ENCODE results near the gene IQUB.
"Not testable (repeated sequence)": the region's sequence is repeated elsewhere in the genome, so short reads cannot be mapped to it uniquely, and the experiment has no call there.

Gene IQUB

DNA sequence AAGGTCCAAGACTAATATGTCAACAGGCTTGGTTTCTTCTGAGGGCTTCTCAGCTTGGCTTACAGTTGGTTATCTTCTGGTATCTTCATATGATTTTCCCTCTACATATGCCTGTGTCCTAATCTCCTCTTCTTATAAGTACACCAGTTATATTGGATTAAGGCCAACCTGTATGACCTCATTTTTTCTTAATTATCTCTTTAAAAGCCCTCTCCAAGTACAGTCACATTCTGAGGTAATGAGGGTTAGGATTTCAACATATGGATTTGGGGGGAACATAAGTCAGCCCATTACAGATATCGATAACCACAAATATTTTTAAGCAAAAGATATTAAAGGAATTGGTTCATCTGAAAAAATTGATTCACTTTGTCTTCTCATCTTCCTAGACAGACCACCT, 49.2 kb downstream of the IQUB start:
- DNase-seq = no peak

DNA sequence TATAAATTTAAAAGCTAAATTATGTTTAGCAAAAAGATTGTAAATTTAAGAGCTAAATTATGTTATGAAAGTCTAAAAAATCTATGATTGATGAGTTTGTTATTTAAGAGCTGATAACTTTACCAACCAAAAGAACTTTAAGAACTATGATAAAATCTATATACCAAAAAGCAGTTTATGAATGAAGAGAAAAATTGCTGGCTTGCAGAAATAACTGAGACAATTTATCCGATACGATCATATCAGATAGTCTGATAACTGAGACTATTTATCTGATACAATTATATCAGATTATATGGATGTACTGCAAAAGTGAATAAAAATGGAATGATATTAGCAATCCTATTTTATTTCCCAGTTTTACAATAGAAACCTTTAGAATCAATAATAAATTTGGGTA, 50.2 kb downstream of the IQUB start:
- no peak for DNase-seq

DNA sequence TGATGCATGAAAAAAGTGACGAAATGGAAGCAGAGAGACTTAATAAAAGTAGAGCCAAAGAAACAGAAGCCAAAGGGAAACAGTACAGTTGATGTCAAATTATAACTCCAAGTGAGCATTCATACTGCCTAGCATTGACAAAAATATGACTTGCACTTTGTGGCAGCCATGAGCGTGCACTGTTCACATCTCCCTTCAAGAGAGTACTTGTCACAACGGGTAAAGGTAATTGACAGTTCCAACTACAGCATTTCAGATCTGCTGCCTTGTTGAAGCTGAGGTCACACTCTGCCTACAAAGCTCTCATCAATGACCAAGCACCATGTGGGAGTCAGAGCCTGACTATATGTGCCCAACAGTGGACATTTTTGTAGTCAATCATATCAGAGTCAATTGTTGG, 54.3 kb downstream of the IQUB start:
- no peak for DNase-seq

DNA sequence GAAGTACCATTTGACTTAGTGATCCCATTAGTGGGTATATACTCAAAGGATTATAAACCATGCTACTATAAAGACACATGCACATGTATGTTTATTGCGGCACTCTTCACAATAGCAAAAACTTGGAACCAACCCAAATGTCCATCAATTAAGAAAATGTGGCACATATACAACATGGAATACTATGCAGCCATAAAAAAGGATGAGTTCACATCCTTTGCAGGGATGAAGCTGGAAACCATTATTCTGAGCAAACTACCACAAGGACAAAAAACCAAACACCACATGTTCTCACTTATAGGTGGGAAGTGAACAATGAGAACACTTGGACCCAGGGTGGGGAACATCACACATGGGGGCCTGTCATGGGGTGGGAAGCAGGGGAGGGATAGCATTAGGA, 56.3 kb downstream of the IQUB start:
- DNase-seq = not testable (repeated sequence)

DNA sequence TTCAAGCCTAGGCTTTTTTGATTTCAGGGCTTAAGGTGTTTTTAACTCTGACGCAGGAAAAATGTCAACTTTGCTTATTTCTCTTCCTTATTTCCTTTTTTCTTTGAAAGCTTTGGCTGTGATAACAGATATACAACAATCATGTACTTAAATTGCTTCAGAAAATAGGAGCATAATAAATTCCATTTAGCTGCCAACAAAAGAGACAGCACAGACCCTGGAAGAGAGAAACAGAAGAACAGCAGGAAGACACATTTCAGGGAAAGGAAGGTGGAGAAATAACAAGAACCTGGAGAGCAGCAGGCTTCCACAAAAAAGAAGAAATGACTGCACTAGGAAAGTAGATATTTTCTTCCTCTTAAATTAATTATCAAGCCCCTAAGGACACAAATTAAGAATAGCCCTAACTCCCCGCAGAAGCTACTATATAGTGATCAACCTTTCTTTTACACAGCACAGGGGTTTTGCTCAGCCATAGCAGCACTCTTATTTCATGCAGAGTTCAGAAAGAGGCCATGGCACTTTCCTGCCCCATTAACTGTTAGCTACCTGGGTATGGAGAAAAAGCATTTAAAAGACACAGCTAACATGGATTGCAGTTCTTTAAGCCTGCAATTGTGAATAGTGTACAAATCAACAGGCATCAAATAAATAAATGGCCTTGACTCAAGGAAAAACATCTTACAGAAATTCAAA, 61.5 kb downstream of the IQUB start:
- no peak for DNase-seq

DNA sequence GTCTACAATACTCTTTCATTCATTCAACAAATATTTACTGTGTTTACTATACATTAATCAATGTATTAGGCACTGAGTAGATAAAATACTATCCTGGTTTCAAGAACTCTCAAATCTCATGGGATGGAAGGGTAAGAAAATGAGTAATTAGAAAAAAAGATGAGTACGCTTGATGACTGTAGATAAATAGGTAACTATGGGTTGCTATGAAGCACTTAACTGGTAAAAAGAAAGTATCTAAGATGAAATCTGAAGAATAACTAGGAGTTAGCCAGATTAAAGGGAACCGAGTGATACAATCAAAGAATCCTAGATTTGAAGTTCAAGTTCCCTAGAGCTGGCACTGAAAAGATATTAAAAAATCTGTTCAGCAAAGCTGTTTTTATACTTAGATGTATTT, 62.1 kb downstream of the IQUB start:
- DNase-seq = no peak

DNA sequence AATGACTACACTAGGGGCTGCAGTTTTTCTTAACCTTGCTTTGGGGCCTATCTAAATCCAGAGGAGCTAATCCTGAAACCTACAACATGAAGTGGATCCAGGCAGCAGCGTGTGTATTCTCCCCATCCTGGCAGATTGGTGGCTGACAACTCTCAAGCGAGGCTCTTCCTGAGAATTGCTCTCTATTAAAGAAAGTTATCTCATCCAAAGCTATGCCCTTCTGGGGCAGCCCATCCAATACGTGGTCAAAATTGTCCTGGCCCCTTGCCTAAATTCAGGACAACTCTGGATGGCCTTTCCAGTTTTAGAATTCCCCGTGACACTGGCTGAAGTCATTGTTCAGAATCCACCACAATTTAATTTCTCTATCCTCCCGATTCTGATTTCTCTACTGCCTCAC, 66.1 kb downstream of the IQUB start:
- DNase-seq = no peak

DNA sequence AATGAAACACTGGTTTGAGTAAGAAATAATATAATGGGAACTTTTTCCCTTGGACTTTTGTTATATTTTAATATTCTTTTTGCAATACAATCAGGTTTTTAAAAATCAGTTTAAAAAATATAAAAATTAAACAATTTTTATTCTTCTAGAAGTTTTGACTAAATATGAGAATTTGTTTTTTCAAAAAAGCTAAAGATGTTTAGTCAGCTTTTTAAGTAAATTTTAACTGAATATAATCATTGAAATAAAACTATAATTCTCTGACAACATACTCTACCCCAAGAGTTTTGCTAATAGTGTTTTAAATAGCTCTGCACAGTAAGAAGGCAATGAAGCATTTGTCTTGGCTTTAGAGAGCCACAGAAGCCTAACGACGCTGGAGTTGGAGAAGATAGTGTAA, 70.5 kb downstream of the IQUB start:
- no peak for DNase-seq

DNA sequence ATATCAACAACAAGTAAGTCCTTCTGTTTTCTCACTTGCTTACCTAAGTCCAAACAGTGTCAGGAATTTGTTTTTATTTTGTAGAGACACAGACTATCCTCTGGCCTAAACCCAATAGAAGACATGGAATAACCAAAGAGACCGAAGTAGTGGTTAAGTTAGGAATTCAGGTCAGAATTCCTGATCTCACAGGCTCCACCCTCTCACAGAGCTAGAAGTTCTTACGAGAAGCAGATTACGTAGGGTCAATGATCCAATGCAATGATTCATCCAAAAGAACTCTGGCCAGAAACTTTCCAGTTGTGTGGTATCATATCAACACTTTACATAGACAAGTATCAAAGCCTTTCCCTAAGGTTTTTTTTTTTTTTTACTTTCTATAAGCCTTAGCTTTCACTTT, 73.8 kb downstream of the IQUB start:
- DNase-seq = no peak

DNA sequence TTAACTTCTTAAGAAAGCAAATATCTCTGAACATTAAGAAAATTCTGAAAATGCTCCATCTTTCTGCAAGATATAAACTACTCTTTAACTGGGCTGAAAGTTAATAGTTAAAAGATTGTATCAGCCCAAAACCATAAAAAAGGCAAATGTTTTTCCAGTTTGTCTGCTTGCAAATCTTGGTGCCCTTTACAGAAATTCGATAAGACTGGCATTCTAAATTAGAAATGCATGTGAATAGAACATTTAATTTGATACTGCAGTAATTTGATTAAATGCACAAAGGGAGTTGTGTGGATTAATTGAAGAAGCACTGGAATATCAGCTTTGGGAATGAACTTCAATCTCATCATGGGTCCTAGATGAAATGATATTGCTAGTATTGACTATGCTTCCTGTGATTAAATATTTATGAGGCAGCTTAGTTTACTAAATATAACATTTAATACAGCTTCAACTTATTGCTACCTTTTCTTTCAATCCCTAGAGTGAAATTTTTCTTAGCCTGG, 78.4 kb downstream of the IQUB start:
- no peak for DNase-seq

DNA sequence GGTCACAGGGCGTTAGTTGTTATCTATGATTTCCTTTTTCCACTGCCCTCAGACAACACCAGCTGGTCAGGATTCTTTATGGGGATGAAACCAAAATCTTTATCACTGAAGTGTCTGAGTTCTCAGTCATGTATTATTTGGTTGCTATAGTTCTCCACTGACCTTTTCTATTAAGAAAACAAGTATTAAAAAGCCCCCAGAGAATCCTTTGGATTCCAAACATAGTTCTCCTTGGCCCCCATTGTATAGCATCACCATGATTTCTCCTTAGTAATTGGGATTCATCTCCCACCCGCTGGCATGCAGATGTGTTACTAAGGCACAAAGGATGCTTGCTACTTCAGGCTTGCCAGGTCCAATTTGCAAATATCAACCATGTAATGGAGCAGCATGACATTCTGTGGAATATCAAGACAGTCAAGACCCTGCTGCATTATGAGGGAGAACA, 94.3 kb downstream of the IQUB start:
- no peak for DNase-seq

DNA sequence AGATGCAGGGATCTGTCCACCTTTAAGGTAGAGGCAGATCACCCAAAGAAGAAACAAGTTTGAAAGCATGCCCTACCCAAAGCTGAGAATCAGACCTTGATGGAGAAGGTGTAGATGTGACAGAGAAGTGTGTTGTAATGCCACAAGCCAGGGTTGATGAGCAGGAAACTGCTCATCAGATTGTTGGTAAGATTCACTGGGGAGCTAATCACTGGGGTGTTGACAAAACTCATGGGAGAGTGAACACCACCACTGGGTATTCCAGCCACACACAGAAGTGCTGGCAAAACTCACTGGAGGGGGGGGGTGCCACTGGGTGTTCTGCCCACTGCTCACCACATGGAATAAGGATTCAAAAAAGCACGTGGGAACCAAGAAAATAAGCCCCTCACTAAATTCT, 95.2 kb downstream of the IQUB start:
- DNase-seq = no peak

DNA sequence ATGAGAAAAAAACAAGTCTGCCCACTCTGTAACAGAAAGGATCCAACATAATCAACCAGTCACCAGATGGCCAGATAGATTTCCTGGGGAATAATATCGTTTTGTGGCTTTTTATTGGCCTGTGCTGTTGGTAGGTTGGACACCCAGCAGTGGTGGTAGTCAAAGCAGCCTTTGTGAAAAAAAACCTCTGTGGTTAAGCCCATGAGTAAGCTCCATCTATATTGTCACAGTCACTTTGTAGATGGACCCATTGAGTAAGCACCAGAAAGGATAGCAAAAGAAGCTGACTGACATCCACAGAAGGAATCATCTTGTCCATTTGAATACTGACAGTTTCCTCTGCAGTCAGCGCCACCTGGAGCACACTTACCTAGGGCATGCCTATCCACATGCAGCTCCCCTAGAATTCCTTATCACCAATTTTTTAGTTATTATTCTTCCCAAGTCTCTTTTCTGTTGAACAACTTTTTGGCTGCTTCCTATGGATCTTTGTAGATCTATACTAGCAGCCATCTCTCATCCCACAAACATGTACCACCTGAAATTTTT, 96.9 kb downstream of the IQUB start:
- DNase-seq = no peak

DNA sequence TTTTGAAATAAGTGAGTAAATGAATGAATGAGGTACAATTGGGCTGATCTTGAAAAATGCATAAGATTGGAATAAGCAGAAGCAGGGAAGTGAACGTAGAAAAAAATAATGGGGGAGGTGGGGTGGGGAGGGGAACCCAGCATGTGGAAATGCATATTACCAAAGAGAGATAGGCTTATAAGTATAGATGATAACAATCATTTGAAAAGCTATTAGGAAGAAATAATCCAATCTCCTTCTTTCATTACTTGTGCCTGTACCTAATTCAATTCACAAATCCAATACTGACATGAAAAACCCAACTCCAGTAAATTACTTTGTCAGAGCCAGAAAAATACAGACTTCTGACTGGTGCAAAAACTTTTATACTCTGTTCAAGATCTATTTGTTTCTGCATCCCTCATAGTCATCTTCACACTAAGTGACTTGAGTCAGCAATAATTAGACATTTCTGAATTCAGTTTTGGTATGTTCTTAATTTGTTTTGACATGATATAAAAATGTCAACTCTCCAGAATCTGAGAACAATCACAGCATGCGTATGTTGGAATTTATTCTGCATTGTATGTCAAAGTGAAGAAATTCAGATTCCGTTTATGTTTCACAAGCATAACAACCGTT, 99.2 kb downstream of the IQUB start:
- no peak for DNase-seq

DNA sequence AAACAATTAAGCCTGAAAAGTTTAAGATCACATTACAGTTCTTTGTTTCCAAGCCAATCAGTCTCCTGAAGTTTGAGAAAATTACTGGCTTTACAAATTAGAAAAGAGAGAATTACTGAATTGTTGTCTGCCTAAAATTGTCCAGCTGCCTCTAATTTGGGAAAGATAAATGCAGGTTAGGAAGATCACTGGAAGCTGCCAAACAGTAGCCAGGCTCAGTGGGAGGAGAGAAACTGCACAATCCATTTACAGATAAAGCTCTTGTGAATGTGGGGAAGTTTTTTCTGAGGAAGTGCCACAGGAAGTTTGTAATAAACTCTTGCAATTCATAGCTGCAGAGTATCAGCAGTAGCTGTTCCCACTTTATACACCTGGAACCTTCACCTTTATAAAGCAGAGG, 100.7 kb downstream of the IQUB start:
- DNase-seq = no peak

DNA sequence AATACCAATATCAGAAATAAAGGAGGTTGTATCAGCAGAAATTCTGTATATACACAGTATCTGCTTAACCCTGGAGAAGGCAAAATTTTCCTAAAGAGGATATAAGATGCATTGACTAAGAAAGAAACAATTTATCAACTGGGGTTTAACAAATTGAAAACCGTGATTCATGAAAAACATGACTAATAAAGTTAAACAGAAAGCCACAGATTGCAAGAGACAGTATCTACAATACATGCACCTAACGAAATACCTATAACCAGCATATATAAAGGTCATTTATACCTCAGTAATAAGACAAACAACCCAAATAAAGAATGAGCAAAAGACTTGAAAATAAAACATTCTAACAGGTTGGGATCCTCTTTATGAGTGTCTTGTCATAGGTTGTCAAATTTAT, 101.8 kb downstream of the IQUB start:
- no peak for DNase-seq

DNA sequence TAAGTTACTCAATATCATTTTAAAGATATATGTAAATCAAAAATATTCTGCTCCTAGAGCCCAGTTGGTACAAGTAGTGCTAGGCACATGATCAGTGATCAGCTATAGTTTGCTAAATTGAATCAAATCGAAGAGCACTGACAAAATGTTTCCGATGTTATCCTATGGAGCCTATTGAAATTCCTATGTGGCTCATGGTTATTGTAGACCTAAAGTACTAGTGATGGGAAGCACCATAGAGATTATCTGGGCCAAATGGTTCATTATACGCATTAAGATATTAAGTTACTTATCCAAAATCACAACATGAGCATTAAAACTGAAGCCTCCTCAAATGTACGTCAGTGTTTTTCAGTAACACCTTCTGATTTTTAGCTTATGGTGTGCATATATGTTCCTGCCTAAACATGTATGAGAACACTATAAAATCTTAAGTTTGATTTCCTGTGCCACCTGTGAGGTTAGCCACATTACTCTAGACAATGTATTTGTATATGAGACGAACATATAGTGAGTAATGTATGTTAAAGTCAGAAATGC, 103.2 kb downstream of the IQUB start:
- no peak for DNase-seq

DNA sequence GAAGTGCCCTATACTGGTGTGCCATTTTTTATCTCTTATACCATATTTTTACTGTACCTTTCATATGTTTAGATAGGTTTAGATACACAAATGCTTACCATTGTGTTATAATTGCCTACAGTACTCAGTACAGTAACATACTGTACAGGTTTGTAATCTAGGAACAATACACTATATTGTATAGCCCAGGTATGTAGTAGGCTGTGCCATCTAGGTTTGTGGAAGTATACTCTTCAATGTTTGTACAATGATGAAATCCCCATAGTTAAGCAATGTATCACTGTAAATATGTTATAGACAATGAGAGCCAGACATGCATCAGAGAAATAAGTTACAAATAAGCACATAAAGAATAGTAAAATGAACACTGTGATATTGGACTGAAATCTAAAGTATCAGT, 109.1 kb downstream of the IQUB start:
- no peak for DNase-seq

DNA sequence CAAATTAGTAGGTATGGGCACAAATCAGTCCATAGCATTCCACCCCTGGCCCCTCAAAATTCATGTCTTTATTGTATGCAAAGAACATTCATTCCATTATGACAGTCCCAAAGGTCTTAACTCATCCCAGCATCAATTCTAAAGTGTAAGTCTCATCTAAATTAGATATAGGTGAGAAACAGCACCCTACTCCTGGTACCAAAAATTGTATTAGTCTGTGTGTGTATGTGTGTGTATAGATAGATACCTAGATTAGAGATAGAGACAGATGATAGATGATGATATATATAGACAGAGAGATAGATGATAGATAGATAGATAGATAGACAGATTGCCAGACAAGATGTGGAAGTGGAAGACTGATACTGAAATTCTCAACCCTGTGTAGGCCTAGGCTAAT, 109.9 kb downstream of the IQUB start:
- no peak for DNase-seq

DNA sequence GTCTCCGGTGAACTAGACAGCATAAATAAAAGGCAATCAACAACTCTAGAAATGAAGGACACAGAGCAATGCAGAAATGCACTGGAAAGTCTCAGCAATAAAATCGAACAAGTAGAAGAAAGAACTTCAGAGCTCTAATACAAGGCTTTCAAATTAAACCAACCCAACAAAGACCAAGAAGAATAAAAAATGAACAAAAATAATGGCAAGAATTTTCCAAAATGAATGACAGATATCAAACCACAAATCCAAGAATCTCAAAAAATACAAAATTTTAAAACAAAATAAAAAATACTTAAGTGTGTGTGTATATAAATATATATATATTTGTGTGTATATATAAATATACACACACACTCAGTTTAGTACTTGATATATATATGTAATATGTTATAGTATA, 110.8 kb downstream of the IQUB start:
- no peak for DNase-seq

DNA sequence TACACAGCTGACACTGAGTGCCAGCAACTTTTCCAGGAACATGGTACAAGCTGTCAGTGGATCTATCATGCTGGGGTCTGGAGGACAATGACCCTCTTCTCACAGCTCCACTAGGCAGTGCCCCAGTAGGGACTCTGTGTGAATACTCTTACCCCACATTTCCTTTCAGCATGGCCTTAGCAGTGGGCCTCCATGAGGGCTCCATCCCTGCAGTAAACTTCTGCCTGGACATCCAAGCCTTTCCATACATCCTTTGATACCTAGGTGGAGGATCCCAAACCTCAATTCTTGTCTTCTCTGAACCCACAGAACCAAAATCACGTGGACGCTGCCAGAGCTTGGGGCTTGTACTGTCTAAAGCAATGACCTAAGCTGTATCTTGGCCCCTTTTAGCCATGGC, 116.8 kb downstream of the IQUB start:
- no peak for DNase-seq

DNA sequence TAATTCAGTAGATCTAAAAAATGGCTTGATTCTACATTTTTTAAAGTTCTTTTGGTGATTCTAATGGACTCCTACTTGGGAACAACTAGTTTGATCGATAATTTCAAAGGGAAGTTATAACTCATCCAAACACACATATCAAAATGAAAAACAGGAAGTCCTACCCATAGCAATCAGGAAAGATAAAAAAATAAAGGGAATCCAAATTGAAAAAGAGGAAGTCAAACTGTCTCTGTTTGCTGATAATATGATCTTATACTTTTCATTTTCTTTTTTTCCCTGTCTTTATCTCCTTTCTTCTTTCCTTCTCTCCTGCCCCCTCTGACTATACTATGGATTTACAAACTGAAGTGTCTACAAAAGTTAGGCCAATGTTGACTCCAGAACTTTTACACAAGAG, 118.8 kb downstream of the IQUB start:
- DNase-seq = no peak

DNA sequence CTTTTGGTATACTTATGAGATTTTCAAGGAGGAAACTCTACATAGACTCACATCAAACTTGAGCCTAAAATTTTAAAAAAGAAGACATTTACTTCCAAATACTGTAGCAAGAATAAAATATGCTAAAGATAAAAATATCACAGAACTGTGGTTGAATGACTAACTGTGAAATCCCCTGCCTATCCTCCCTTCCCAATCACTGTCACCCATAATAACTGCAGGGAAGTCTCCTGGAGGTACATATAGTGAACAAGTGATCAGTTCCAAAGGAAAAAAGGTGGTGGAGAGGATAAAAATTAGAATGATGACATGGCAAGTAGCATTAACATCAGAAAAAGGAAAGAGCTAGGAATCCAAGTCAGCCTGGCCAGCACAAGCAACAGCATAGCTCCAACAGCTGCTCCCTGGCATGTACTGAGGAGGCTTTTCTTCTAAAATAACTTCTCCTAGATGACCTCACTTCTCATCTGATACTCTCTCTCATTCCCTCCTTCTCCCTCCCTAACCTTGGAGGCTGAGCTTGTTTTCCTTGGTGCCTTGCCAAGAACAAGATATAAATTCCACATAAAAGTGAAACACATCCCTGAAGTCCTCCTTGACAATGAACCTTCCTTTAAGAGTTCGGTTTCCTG, 124.0 kb downstream of the IQUB start:
- DNase-seq = no peak

DNA sequence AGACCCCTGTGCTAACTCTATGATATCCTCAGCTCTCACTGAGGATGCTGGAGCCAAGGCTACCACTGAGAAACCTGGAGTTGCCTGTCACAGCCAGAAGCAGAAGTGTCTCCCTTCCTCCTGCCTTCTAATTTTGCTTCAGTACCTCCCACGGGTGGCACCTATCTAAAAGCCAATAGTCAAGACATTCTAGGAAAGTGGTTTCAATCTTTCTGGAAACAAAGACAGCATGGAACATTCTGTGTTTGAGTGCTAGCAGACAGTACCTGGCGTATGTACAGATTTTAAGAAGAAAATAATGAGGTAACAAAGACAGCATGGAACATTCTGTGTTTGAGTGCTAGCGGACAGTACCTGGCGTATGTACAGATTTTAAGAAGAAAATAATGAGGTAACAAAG, 126.4 kb downstream of the IQUB start:
- not testable (repeated sequence) for DNase-seq
